GM18867 (cell line): ENCODE results near the gene SLC5A9.

Source experiments
- ATAC-seq: cut with Tn5 transposase; IDR thresholded peaks from one replicate; pipeline ENCODE4 v1.9.1; 2021; ENCODE audit warnings: mild to moderate bottlenecking, moderate library complexity; ENCODE audit not compliant: unreplicated experiment

The SLC5A9 gene

DNA sequence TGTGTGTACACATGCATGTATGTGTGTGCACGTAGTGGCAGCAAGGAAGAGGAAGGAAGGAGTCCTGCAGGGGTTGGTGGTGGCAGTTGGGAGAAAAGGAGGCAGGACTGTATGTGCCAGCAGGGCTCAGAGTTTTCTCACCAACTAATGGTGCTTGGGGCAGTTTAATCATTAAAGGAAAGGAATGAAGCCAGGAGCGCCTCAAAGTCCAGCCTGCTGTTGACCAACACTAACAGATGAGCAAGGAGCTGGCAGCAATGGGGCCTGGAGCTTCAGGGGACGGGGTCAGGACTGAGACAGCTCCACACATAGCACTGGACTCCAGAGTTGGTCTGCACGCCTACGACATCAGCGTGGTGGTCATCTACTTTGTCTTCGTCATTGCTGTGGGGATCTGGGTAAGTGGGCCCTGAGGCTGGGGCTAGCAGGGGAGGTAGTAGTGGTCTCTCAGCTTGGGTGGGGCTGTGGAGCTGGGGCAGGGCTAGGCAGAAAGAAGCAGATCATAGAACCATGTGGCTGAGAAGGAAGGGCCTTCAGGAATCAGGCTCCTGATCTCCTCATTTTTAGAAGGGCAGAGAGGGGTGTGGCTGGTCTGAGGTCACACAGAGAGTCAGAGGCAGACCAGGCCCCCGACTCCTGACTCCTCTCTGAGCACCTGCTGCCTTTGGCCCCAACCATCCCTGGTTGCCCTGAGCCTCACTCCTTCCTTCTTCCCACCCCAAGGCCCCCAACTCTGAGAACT is at the start of gene SLC5A9:
TSS of gene SLC5A9 (plus strand) at position 216 of the 742 bp plus-strand sequence. CDS start at position 237, 21 bp downstream.
- no peak for ATAC-seq

DNA sequence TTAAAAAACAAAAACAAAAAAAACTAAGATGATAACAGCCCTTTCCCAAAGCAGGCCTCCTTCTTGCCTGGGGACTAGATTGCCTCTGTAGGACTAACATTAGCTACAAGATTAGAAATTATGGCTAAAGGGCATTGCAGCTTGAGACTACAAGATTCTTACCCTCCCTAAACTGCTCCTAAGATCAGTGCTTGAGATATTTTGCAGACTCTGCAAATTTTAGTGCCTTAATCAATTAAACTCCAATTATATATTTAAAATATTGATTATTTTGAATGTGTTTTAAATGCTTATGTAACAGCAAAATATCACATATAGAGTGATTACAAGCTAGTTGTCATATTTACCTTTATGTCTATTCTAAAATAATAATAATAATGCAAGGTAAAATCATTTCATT is 47.4 kb upstream of the SLC5A9 start:
- ATAC-seq, result no peak

DNA sequence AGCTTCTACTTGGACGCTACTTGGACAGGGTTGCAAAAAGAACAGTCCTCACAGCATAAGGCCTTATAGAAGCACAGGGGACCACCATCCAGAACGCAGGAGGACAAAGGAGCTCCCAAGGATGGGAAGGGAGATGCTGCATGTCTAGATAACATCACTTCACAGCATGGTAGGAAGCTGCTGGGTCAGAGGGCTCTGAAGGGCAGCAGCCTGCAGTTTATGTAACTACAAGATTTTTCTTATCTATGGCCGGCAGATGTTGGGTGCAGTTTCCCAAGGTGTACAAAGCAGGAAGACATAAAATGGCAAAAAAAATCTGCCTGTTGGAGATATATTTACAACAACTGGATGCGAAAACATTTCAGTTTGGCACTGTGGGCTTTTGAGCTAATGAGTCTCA is 45.3 kb upstream of the SLC5A9 start:
- ATAC-seq, result no peak

GRCh38 chr1:48181669-48182367 is 40.7 kb upstream of the SLC5A9 start:
- peak; percentile 18 for ATAC-seq

- peak; percentile 83 for ATAC-seq
Measured at GRCh38 chr1:48182439-48182838, 40.1 kb upstream of the SLC5A9 start.

- ATAC-seq, result no peak
Measured at GRCh38 chr1:48186306-48186839, 36.1 kb upstream of the SLC5A9 start.

- ATAC-seq, result no peak
Measured at GRCh38 chr1:48187969-48188563, 34.5 kb upstream of the SLC5A9 start.

DNA sequence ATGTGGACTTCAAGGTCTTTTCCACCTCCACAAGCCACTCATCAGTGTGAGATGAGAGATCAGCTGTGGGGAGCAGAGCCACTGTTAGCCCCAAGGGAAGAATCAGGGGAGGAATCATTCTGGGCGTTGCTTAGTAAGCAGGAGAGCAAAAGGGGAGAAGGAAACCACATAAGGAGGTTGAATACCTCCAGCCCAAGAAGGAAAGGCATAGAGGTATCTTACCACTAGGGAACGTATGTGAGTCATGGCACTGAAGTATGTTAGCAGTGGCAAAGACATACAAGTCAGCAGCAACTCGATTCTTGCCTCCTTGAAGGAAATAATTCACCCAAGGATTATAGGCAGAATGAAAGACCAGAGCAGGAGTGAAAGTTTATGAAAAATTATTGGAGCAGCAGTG is 31.6 kb upstream of the SLC5A9 start:
- ATAC-seq, result no peak

- no peak for ATAC-seq
Measured at GRCh38 chr1:48194801-48195200, 27.7 kb upstream of the SLC5A9 start.

DNA sequence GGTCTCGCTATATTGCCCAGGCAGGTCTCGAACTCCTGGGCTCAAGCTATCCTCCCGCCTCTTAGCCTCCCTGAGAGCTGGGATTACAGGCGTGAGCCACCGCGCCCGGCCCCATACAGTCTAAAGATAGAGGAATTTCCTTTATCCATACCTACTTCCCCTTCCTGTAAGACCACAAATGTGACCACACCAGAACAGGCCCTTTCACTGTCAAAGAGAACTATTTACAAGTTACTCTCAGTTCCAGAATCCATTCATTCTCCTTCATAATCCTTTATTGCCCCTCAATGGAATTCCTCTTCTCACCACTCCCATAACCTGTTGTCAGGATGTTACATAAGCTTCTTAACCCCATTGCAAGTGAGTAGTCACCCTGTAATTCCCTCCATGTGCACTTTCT is 26.3 kb upstream of the SLC5A9 start:
- no peak for ATAC-seq

GRCh38 chr1:48198970-48199369 is 23.5 kb upstream of the SLC5A9 start:
- no peak for ATAC-seq

DNA sequence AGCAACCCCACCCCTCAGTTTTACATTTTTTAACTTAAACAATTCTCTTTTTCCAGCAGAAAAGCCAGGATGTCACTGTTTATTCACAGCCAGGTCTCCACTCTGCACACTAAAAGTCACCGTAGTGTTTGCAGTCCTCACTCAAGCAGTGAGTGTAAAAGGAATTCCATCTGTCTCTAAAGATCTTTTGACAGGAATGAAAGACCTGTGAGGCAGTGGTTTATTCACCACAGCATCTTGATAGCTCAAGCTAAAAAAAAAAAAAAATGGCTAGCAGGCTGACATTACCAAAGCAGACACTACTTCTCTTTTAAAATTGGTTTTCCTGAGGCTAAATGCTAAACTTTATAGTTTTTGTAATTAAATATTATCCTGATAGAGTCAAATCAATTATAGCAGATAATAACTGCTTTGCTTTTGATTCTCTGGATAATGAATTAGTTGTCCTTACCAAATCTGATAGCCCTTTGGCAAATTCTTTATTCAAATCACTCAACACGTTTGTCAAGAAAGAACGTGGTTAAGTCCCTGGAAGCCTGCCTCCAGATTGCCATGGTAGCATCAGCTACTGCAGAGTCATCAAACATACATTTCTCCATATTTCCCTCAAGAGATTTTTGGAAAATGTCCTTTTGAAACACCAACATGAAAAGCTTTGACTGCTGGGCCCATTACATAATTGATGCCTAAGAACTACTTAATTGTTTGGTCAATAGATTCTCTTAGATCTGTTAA is 22.2 kb upstream of the SLC5A9 start:
- ATAC-seq, result no peak

DNA sequence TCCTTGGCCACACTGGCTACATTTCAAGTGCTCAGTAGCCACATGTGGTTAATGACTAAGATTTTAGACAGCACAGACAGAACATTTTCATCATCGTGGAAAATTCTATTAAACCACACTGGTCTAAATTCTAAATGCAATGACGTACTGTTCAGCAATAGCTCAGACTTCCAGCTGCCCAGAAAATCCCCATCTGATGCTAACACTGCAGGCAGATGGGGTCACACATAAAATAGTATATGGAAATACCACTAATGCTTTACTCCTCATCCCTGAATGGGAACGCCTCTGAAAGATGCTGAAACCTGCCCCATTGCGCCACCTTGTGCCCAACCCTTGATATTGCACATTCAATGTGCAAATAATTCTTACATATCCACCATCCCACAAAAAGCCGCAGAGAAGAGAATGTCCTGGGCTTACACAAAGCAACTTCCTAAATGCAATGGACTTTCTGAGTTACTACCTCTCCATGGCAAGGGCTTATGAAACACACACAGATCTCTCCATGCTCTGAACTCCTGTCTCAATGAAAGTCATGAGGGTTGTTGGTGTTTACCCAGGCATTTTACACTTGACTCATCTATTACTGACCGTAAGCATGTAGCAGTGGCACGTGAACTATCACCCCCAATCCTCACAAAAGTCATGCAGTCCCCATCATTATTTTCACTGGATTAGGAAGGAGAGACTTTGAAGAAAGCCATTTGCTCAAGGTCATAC is 20.3 kb upstream of the SLC5A9 start:
- ATAC-seq, result peak; percentile 66

DNA sequence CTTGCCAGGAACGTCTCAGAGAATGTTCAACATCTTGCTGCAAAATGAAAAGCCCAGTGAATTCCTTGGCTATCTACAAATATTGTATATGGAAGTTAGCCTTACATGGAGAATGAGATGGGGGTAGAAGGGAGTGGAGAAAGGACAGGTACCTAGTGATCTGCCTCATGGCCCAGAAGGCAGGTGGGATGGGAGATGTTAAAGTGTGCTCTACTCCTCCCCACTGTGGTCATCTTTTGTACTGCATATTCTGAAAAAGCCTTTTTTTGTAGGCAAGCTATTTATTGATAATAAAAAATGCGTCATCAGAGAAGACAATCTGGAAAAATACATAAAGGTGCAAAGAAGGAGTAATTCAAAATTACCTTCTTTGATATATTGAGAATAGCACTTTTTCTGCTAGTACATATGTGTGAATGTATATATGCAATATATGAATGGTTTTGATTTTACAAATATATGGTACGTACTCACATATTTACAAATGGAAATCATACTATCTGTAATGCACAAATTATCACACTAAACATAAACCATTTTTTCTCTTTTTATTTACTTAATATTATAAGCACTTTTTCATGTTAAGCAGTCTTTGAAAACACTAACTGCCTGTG is 19.1 kb upstream of the SLC5A9 start:
- peak; percentile 70 for ATAC-seq

GRCh38 chr1:48205522-48205921 is 17.0 kb upstream of the SLC5A9 start:
- ATAC-seq, result no peak

DNA sequence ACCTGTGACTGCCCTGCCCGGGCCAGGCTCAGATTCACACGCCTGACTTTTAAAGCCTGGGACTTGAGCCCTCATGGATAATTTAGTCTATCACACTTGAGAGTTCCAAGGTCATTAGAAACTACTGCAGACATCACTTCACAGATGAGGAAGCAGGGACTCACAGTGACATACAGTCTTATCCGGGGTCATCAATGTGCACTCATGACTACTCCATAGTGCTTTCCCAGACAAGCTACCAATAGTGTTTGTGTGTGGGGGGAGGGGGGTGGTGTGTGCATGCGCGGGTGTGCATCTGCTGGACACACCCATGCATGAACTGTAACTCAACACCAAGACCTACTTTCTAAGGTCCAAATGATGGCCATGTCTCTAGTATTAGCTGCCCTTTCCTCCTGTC is 16.1 kb upstream of the SLC5A9 start:
- ATAC-seq, result no peak

- no peak for ATAC-seq
Measured at GRCh38 chr1:48207131-48207530, 15.4 kb upstream of the SLC5A9 start.

GRCh38 chr1:48207536-48208075 is 14.9 kb upstream of the SLC5A9 start:
- no peak for ATAC-seq

GRCh38 chr1:48208251-48208650 is 14.3 kb upstream of the SLC5A9 start:
- no peak for ATAC-seq

DNA sequence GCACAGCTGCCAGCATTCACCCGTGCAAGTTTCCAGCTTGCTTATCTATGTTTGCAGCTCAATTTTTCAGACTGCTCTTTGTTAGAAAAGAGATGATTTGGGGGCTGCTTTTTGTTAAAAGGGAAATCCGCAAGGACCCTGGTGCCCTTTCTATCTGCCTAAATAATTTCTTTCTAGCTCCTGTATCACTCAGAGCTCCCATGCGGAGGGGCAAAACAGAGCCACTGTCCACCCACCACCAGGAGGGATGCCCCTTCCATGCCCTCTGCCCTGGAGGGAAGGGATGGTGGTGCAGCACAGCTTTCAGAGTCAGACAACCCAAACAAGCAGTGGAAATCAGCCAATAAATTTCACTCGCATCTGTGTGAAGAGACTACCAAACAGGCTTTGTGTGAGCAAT is 13.9 kb upstream of the SLC5A9 start:
- ATAC-seq, result no peak
